ENCODE results near the gene SIM1. TPM values are rescaled to one million over a fixed set of nuclear protein-coding genes. Genes with fewer than 3 reads are reported as not detected.

Gene SIM1
- total RNA-seq, 4 donors from 2014 or later, result not detected

DNA sequence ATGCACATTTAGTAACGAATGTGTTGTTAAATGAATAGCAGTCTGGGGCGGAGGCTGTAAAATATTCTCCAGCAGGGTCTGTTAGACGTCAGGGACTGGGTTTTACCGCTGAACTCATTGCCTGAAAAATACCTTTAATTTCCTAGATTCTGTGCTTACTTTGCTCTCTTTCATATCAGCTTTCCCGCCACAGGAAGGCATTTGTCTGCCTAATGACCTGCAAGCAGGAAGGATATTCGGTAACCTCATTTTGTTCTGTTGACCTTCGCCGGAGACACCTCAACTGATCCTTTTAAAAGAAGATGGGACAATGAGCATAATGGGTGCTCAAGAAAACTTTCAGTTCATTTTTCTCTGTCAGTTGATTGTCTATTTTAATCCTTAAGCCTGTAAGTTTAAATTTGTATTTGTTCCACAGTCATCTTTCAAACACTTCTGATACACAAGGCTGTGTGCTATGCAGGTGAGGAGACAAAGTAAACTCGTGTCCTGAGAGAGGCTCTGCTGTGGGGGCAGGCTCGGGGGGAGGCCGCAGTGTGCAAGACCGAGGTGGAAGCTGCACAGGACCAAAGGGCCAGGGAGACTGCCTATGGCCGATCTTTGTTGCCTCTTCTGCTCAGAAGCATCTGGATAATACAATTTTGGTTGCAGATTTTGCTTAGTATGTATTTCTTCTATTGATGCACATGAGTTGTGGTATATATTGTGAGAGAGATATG lies 27.4 kb upstream of the SIM1 start:
- H3K9me3 ChIP-seq, result no peaks in the 10 kb centered on the region
- no peaks in the 10 kb centered on the region for H3K4me1 ChIP-seq
- no peak for DNase-seq
- H3K4me3 ChIP-seq, result no peak overlapping the region
- in situ Hi-C loops (cut with MboI; ENCODE audit: low pct_ligation_motif_present in 1 of 4, low pct_unique_long_range_greater_than_20kb in 1 of 4, low sequenced_read_pairs in 3 of 4) (no loop called here), intact Hi-C loops (cut with DNase I; ENCODE audit: low total_unique reads) (no loop called here)
- WGBS, 2 donors (ENCODE audit: low coverage in 1 of 2), result 43 to 61% methylated on average over 9 to 13 of the region's 13 CpGs
- H3K36me3 ChIP-seq, result no peaks in the 10 kb centered on the region
- TF ChIP-seq POLR2A (IDR thresholded peaks at IDR 0.05), result no peak
- no peak for TF ChIP-seq EP300 (IDR thresholded peaks at IDR 0.05; ENCODE audit: low read depth)
- TF ChIP-seq POLR2AphosphoS5 (IDR thresholded peaks at IDR 0.05), result no peak
- TF ChIP-seq, protein P1, sequence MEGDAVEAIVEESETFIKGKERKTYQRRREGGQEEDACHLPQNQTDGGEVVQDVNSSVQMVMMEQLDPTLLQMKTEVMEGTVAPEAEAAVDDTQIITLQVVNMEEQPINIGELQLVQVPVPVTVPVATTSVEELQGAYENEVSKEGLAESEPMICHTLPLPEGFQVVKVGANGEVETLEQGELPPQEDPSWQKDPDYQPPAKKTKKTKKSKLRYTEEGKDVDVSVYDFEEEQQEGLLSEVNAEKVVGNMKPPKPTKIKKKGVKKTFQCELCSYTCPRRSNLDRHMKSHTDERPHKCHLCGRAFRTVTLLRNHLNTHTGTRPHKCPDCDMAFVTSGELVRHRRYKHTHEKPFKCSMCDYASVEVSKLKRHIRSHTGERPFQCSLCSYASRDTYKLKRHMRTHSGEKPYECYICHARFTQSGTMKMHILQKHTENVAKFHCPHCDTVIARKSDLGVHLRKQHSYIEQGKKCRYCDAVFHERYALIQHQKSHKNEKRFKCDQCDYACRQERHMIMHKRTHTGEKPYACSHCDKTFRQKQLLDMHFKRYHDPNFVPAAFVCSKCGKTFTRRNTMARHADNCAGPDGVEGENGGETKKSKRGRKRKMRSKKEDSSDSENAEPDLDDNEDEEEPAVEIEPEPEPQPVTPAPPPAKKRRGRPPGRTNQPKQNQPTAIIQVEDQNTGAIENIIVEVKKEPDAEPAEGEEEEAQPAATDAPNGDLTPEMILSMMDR (IDR thresholded peaks at IDR 0.05), result no peak
- no peak overlapping the region for H3K27ac ChIP-seq
- peaks cover 24% of the 10 kb centered on the region for H3K27me3 ChIP-seq

DNA sequence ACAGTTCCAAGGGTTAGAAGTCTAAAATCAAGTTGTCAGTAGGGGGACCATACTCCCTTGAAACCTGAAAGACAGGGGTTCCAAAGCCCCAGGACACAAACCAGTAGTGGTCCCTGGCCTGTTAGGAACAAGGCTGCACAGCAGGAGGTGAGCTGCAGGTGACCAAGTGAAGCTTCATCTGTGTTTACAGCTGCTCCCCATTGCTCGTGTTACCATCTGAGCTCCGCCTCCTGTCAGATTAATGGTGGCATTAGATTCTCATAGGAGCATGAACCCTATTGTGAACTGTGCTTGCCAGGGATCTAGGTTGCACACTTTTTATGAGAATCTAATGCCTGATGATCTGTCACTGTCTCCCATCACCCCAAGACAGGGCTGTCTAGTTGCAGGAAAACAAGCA lies 25.3 kb upstream of the SIM1 start:
- WGBS, 2 donors (ENCODE audit: low coverage in 1 of 2), result 69% methylated on average over 2 of the region's 2 CpGs; no CpG with 5 or more reads in 1 of the 2 donors
- in situ Hi-C loops (cut with MboI; ENCODE audit: low pct_ligation_motif_present in 1 of 4, low pct_unique_long_range_greater_than_20kb in 1 of 4, low sequenced_read_pairs in 3 of 4), result no loop called here

DNA sequence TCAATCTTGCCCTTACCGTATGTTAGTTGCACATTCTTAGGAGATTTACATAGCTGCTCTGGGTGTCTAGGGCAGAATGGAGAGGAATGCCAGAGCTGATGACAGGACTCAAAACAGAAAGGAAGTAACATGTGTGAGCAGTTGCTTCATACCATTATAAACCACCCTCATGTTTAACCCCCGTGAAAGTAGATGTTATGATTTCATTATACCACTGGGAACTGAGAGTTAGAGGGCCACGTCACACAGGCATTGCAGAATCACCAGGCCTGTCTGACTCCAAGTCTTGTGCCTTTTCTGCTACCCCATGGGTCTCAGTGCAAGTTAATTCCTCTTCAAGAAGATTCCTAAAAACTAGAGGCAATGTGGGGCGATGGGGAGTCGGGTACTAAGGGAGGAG lies 23.5 kb upstream of the SIM1 start:
- no peak overlapping the region for H3K27ac ChIP-seq
- H3K27me3 ChIP-seq, result peaks cover 25% of the 10 kb centered on the region
- in situ Hi-C loops (cut with MboI; ENCODE audit: low pct_ligation_motif_present in 1 of 4, low pct_unique_long_range_greater_than_20kb in 1 of 4, low sequenced_read_pairs in 3 of 4), result loop anchor here in 1 of 4 donors (10.0 kb wide), 1 partner anchor 373 kb away; no protein-coding TSS in a partner anchor
- TF ChIP-seq POLR2A (IDR thresholded peaks at IDR 0.05) (no peak), EP300 (IDR thresholded peaks at IDR 0.05; ENCODE audit: low read depth) (no peak)
- TF ChIP-seq, protein P1 (IDR thresholded peaks at IDR 0.05), result no peak
- H3K9me3 ChIP-seq, result no peaks in the 10 kb centered on the region
- 42 to 84% methylated on average over 3 to 5 of the region's 5 CpGs for WGBS, 2 donors (ENCODE audit: low coverage in 1 of 2)
- no peak for DNase-seq
- no peak overlapping the region for H3K4me3 ChIP-seq
- H3K4me1 ChIP-seq, result no peaks in the 10 kb centered on the region
- no peaks in the 10 kb centered on the region for H3K36me3 ChIP-seq
- intact Hi-C loops (cut with DNase I; ENCODE audit: low total_unique reads), result no loop called here

More for the DNA sequence above, 25.3 kb upstream of the SIM1 start:
- DNase-seq, result no peak
- TF ChIP-seq POLR2AphosphoS5 (IDR thresholded peaks at IDR 0.05), result no peak
- Histone ChIP-seq H3K36me3 (no peaks in the 10 kb centered on the region), H3K27ac (no peak overlapping the region), H3K9me3 (no peaks in the 10 kb centered on the region), H3K4me1 (no peaks in the 10 kb centered on the region), H3K4me3 (no peak overlapping the region), H3K27me3 (peaks cover 24% of the 10 kb centered on the region)
- intact Hi-C loops (cut with DNase I; ENCODE audit: low total_unique reads), result no loop called here

DNA sequence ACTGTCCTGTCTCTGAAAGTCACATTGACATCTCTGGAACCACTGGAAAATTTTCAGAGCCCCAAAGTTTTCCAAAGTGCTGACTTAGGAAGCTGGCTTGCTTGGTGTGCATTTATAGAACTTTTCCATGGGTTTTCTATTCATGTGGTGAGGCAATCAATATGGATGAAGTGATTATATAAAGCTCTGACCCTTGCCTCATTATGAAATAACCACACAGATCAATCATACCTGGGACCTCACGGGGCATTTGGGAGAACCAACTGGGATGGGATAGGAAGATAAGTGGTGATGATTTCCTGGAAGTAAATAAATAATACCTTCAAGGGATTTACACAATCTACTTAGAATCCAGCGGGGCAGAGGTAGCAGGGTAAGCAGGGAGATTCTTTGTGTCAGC lies 22.9 kb upstream of the SIM1 start:
- TF ChIP-seq, protein P1 (IDR thresholded peaks at IDR 0.05), result no peak
- no peak for TF ChIP-seq POLR2AphosphoS5 (IDR thresholded peaks at IDR 0.05)
- TF ChIP-seq POLR2A (IDR thresholded peaks at IDR 0.05), result no peak
- no peak for TF ChIP-seq EP300 (IDR thresholded peaks at IDR 0.05; ENCODE audit: low read depth)
- 80 to 91% methylated on average over 1 to 2 of the region's 2 CpGs for WGBS, 2 donors (ENCODE audit: low coverage in 1 of 2)

More for the DNA sequence above, 22.9 kb upstream of the SIM1 start:
- in situ Hi-C loops (cut with MboI; ENCODE audit: low pct_ligation_motif_present in 1 of 4, low pct_unique_long_range_greater_than_20kb in 1 of 4, low sequenced_read_pairs in 3 of 4), result loop anchor here in 1 of 4 donors (10.0 kb wide), 1 partner anchor 373 kb away; no protein-coding TSS in a partner anchor
- no peak overlapping the region for H3K4me3 ChIP-seq
- no peaks in the 10 kb centered on the region for H3K9me3 ChIP-seq
- H3K36me3 ChIP-seq, result no peaks in the 10 kb centered on the region
- H3K27ac ChIP-seq, result no peak overlapping the region
- no peak for DNase-seq
- no peaks in the 10 kb centered on the region for H3K4me1 ChIP-seq
- peaks cover 19% of the 10 kb centered on the region for H3K27me3 ChIP-seq
- intact Hi-C loops (cut with DNase I; ENCODE audit: low total_unique reads), result no loop called here

All from transverse colon (tissue), 4 donors.